ENCODE measurements around the gene PARP14. TPM values are rescaled to one million over a fixed set of nuclear protein-coding genes. Genes with fewer than 3 reads are reported as not detected.

The PARP14 gene
- total RNA-seq, 2 experiments from 2014 or later: 132 to 140 TPM

DNA sequence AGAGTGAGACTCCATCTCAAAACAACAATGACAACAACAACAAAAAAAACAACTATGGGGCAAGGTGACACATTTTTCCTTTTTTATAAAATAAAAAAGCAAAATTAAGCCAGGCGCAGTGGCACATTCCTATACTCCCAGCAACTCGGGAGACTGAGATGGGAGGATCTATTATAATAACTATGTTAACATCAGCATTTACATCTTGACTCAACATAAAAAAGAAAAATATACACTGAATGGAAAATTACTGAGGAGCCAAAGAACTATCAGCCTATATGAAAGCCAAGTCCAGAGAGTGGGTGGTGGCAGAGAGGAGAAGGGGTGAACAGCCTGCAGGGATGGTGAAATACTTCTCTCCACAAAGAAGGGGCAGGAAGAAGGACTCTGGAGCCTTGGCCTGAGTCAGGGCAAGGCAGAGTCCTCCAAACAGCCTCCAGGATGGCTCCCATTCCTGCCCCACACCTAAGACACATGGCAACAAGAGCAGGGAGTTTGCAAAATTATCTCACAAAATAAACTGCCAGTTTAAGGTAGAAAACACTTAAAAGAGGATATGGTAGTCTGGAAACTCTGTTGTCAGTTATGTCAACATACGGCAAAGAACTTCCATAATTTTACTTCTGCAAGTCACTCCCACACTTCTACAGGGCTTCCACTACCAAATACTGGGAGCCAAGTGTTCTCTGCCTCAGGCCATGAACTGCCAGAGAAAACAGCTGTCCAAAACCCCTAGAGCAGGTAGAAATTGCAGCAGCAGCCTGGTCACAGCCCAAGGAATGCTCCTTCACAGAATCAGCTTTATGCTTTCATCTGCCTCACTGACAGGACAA lies 87.1 kb downstream of the PARP14 start:
- Mint-ChIP-seq H3K4me3 (no peak overlapping the region), H3K27me3 (no peaks in the 10 kb centered on the region), H3K9me3 (no peaks in the 10 kb centered on the region), H3K4me1 (peaks cover 1% of the 10 kb centered on the region), H3K36me3 (ENCODE audit: low read depth) (peaks cover 2% of the 10 kb centered on the region), H3K27ac (no peak overlapping the region)
- DNase-seq: no peak
- ChIA-PET POLR2A (no interaction called here), CTCF (no interaction called here)

DNA sequence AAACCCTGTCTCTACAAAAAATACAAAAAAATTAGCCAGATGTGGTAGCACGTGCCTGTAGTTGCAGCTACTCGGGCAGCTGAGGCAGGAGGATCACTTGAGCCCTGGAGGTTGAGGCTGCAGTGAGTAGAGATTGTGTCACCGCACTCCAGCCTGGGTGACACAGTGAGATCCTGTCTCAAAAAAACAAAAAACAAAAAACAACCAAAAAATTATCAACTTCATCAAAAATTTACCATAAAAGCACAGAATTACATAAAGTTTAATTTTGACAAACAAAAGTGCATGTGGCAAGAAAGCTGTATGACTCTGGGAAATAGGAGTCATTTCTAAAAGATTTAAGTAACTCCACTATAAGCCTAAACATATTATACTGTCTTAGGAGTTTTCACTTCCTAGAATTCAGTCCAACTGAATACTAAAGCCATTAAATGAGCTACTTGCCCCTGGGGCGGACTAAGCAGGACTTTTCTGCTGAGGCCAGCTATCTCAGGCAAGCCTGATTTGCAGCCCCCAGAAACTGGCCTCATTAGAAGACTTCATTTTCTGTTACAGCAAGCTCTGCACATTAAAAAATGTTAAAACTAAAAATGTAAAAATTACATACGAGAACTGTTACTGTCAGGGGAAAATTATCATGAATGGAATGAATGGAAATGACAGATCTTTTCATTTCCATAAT lies 90.0 kb downstream of the PARP14 start:
- Mint-ChIP-seq H3K27me3 (no peaks in the 10 kb centered on the region), H3K9me3 (no peaks in the 10 kb centered on the region), H3K36me3 (ENCODE audit: low read depth) (peaks cover 2% of the 10 kb centered on the region), H3K4me3 (no peak overlapping the region), H3K27ac (no peak overlapping the region), H3K4me1 (peaks cover 1% of the 10 kb centered on the region)
- POLR2A ChIA-PET: no interaction called here
- CTCF ChIA-PET: no interaction called here
- no peak for DNase-seq

DNA sequence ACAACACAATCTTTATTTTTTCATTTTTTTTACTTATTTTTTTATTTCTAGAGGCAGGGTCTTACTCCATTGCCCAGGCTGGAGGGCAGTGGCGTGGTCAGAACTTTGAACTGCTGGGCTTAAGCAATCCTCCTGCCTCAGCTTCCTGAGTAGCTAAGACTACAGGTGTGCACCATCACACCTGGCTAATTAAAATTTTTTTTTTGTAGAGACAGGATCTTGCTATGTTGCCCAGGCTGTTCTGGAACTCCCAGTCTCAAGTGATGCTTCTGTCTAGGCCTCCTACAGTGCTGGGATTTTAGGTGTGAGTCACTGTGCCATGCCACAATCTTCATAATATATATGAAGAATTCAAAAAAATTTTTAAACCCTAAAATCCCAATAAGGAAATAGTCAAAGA lies 92.2 kb downstream of the PARP14 start:
- Mint-ChIP-seq H3K4me3 (no peak overlapping the region), H3K36me3 (ENCODE audit: low read depth) (peaks cover 2% of the 10 kb centered on the region), H3K9me3 (no peaks in the 10 kb centered on the region), H3K27me3 (no peaks in the 10 kb centered on the region), H3K27ac (no peak overlapping the region), H3K4me1 (peaks cover 1% of the 10 kb centered on the region)
- ChIA-PET CTCF (interaction anchor here (1.1 kb wide), 1 partner anchor 18 kb away, joined by 7 read pairs; no protein-coding TSS in a partner anchor), POLR2A (no interaction called here)
- no peak for DNase-seq

DNA sequence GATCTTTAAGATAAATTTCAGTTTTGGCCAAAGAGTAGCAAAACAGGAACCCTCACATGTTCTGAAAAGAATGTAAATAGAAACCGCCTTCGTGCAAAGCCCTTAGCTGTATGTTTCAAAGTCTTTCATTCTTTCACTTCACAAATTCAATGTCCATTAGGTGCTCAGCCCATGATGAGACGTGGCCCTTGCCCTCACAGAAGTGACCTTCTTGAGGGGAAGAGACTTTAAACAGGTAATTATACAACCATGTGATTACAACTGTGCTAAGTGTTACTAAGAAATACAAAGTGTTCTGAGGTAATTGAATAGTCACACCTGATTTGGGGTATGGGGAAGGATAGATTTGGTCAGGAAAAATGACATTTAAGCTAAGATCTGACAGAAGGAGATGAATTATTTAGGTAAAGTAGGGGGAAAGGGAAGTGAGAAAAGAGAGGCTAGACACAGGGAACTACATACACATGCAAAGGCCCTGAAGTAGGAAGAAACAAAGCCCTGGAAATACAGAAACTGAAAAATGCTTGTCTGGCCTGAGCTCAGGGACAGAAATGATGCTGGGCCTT lies 93.4 kb downstream of the PARP14 start:
- Mint-ChIP-seq H3K4me3 (no peak overlapping the region), H3K9me3 (no peaks in the 10 kb centered on the region), H3K27ac (no peak overlapping the region), H3K4me1 (peaks cover 1% of the 10 kb centered on the region), H3K27me3 (no peaks in the 10 kb centered on the region), H3K36me3 (ENCODE audit: low read depth) (peaks cover 2% of the 10 kb centered on the region)
- ChIA-PET POLR2A (no interaction called here), CTCF (no interaction called here)
- DNase-seq: no peak

DNA sequence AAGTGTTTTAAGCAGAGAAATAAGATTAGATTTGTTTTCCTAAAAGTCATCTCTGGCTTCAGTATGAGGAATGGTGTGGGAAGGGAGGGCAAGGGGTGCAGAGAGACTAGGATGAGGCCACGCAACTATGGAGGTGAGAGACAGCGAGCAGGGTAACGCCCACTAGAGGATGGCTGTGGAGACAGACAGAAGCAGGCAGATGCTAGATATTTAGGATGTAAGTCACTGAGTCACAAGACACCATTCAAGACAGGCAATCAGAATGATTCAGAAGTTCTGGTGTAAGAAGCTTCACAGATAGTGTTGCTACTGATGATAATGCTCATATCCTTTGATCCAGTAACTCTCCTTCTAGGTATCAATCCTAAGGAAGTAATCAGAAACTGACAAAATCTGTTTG lies 93.9 kb downstream of the PARP14 start:
- POLR2A ChIA-PET: no interaction called here
- DNase-seq: no peak
- H3K36me3 Mint-ChIP-seq (ENCODE audit: low read depth): peaks cover 2% of the 10 kb centered on the region
- H3K4me1 Mint-ChIP-seq: no peaks in the 10 kb centered on the region
- H3K27me3 Mint-ChIP-seq: no peaks in the 10 kb centered on the region
- H3K27ac Mint-ChIP-seq: no peak overlapping the region
- CTCF ChIA-PET: no interaction called here
- no peaks in the 10 kb centered on the region for H3K9me3 Mint-ChIP-seq
- H3K4me3 Mint-ChIP-seq: no peak overlapping the region

DNA sequence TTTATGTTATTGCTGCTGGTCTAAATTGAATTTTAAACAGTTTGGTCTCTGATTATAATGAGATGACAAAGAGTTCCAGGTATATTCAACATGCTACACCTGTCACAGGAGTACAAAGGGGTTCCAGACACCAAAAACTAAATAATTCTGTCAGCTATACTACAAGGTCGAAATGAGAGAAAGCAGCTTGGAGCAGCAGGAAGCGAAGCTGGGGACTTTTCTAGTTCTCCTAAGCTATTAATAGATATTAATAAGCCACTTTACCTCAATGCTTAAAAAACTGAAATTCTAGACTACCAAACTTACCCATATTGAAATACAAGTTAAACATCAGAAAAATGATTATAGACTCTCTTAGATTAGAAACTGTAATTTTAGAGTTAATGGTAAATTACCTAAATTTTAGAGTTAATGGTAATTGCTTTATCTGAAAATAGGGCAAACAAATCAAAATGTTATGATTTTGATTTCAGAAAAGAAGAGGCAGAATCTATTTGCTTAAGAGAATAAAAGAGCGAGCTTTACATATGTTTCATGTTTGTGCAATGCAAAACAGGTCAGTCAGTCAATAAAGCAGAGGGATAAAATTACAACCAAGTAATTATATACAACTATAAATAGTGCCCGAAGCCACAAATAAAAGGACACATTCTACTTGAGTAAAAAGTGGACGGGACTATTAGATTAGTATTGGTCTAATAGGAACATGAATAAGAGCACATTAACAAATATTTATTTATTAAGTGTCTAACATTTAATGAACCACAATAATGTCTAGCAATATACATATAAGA lies 96.2 kb downstream of the PARP14 start:
- POLR2A ChIA-PET: no interaction called here
- Mint-ChIP-seq H3K36me3 (ENCODE audit: low read depth) (peaks cover 4% of the 10 kb centered on the region), H3K4me1 (no peaks in the 10 kb centered on the region), H3K4me3 (no peak overlapping the region), H3K27ac (no peak overlapping the region), H3K9me3 (no peaks in the 10 kb centered on the region), H3K27me3 (no peaks in the 10 kb centered on the region)
- no peak for DNase-seq
- CTCF ChIA-PET: interaction anchor here (0.7 to 0.8 kb wide), 2 partner anchors 8 to 97 kb away, joined by 3 to 4 read pairs; no protein-coding TSS in a partner anchor

DNA sequence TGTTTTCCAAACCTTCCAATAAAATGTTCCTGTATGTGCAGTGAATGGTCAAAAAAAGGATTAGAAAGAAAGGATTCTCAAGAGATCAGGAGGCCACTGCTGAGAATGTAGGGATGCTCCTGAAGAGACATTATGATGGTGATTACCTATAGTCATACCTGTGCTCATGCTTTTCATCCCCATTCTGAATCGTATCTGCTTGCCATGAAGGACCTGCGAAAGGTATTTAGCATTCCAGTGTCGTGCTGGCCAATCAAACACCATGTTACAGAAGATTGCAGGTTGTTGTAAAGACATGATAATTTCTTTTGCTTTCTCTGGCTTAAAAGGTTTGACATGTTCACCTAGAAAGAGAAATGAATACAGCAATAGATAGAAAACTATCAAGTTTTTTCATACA lies 96.9 kb downstream of the PARP14 start:
- H3K4me1 Mint-ChIP-seq: no peaks in the 10 kb centered on the region
- H3K27ac Mint-ChIP-seq: no peak overlapping the region
- no peaks in the 10 kb centered on the region for H3K27me3 Mint-ChIP-seq
- ChIA-PET CTCF (no interaction called here), POLR2A (no interaction called here)
- H3K36me3 Mint-ChIP-seq (ENCODE audit: low read depth): peaks cover 4% of the 10 kb centered on the region
- no peak for DNase-seq
- no peak overlapping the region for H3K4me3 Mint-ChIP-seq
- no peaks in the 10 kb centered on the region for H3K9me3 Mint-ChIP-seq

Other genes starting within 250 kb of the PARP14 start
- gene KPNA1, start 165.9 kb upstream of the PARP14 start, total RNA-seq: 10 to 100 TPM; 41.8 to 45.8 TPM
- gene PARP9, start 116.5 kb upstream of the PARP14 start, total RNA-seq: 100 to 1,000 TPM; 151 to 157 TPM
- gene DTX3L, start 116.5 kb upstream of the PARP14 start, total RNA-seq: 100 to 1,000 TPM; 135 to 144 TPM
- gene PARP15, start 103.2 kb upstream of the PARP14 start, total RNA-seq: 10 to 100 TPM; 47.2 to 48.2 TPM
- 1 to 10 TPM; 5.6 to 6.2 TPM for gene HSPBAP1, start 113.0 kb downstream of the PARP14 start, total RNA-seq
- gene SLC49A4, start 114.2 kb downstream of the PARP14 start, total RNA-seq: 1 to 10 TPM; 2.4 TPM

All from activated CD4-positive, alpha-beta memory T cell treated with anti-CD3 and anti-CD28 coated beads, Interleukin-2, amount 10 ng/mL, durations not matched to agents 7 days and 5 days (primary cell).